Gastroesophageal sphincter (tissue), 4 donors: ENCODE data around the gene RXFP1. TPM values are rescaled to one million over a fixed set of nuclear protein-coding genes. Genes with fewer than 3 reads are reported as not detected.

Experiments
- ATAC-seq: fragments of 150-250 bp; one replicate; pipeline ENCODE4 v1.9.1; 2016; ENCODE audit warnings: mild to moderate bottlenecking, moderate library complexity
- H3K27ac ChIP-seq, 4 donors: fragments of 200-600 bp; sonication (generic) in 3 of 4; 1 replicate in 3 of 4; 2 replicates in 1 of 4; pipeline ENCODE4 v1.5.1; 2016 to 2019
- H3K27me3 ChIP-seq: fragments of 200-600 bp; sonication (generic); one replicate; pipeline ENCODE4 v1.5.1; 2019
- H3K36me3 ChIP-seq, 2 donors: fragments of 200-600 bp; sonication (generic); one replicate each; pipeline ENCODE4 v1.5.1; 2019; ENCODE audit warnings: control low read depth in 1 of 2
- H3K4me1 ChIP-seq, 3 donors: fragments of 200-600 bp; sonication (generic); 1 replicate in 2 of 3; 2 replicates in 1 of 3; pipeline ENCODE4 v1.5.1; 2016 to 2019; ENCODE audit warnings: control low read depth in 2 of 3
- H3K4me3 ChIP-seq, 2 donors: fragments of 200-600 bp; sonication (generic); one replicate each; pipeline ENCODE4 v1.5.1; 2019; ENCODE audit warnings: mild to moderate bottlenecking in 1 of 2, moderate library complexity in 1 of 2
- H3K9me3 ChIP-seq, 3 donors: fragments of 200-600 bp; sonication (generic); one replicate each; pipeline ENCODE4 v1.5.1; 2017 to 2019; ENCODE audit warnings: control low read depth in 2 of 3
- EP300 ChIP-seq: sonication (generic); formaldehyde crosslinking; IDR thresholded peaks from one replicate; pipeline ENCODE4 v1.6.1; 2017; ENCODE audit warnings: antibody characterized with exemption, mild to moderate bottlenecking
- POLR2A ChIP-seq, 2 donors: fragments of 450-650 bp; IDR thresholded peaks; one replicate each; pipeline ENCODE4 v1.6.1; 2017; ENCODE audit warnings: antibody characterized with exemption in 2 of 2, mild to moderate bottlenecking in 2 of 2, moderate library complexity in 1 of 2
- POLR2AphosphoS5 ChIP-seq: sonication (generic); formaldehyde crosslinking; IDR thresholded peaks from one replicate; pipeline ENCODE4 v1.6.1; 2017; ENCODE audit warnings: antibody characterized with exemption
- WGBS, 2 donors: methylation state at CpG; one replicate each; pipeline ENCODE4 v1.1.5; 2018; ENCODE audit warnings: low coverage in 1 of 2; 5-methylcytosine and 5-hydroxymethylcytosine counted together
- total RNA-seq, 4 donors: library from RNA; depleted of rRNA; stranded (reverse); fragments of >200 nt; gene quantifications; one replicate each; pipeline ENCODE4 v1.1.0, GENCODE V29; 2016
- TF ChIP-seq, protein P1 (sequence below), 4 experiments: fragments of 200-600 bp in 2 of 4; fragments of 450-650 bp in 2 of 4; sonication (generic) in 1 of 4; IDR thresholded peaks; one replicate each; pipeline ENCODE4 v1.5.1; 2017 to 2019; ENCODE audit warnings: antibody characterized with exemption in 4 of 4, mild to moderate bottlenecking in 2 of 4, moderate library complexity in 2 of 4

The RXFP1 gene
- total RNA-seq, 4 donors from 2014 or later, result not detected

DNA sequence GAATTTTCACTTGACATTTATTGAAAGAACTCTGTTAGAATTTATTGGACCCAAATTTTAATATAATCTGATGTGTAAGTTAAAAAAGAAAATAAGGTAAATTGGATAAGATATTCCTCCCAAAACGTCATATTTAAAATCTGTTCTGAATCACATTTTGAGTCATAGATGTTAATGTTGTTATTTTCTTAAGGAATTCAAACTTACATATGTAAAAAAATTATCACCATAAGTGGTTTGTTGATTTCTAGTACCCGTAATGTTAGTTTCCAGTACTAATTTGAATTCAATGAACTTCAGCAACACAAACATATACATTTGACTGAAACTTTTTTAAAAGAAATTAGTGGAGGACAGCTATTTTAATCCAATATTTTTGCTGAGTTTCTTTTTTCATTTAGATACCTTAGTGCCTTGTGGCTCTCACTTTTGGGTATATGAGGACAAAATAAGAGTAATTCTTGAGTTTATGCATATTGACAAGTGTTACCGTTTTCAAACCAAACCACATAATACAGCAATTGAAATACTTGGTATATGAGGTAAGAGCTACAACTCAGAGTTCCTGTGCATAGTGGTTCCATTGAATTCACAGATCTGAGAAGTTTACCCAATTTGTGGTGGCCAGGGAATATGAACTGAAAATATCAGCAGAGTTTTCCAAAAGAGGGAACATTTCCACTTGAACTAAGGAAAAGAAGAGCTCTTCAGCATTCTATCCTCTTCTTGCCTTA is 78.2 kb downstream of the RXFP1 start:
- TF ChIP-seq EP300 (no peak), POLR2A (IDR thresholded peaks at IDR 0.05) (no peak), POLR2AphosphoS5 (no peak)
- TF ChIP-seq, protein P1, sequence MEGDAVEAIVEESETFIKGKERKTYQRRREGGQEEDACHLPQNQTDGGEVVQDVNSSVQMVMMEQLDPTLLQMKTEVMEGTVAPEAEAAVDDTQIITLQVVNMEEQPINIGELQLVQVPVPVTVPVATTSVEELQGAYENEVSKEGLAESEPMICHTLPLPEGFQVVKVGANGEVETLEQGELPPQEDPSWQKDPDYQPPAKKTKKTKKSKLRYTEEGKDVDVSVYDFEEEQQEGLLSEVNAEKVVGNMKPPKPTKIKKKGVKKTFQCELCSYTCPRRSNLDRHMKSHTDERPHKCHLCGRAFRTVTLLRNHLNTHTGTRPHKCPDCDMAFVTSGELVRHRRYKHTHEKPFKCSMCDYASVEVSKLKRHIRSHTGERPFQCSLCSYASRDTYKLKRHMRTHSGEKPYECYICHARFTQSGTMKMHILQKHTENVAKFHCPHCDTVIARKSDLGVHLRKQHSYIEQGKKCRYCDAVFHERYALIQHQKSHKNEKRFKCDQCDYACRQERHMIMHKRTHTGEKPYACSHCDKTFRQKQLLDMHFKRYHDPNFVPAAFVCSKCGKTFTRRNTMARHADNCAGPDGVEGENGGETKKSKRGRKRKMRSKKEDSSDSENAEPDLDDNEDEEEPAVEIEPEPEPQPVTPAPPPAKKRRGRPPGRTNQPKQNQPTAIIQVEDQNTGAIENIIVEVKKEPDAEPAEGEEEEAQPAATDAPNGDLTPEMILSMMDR (IDR thresholded peaks at IDR 0.05), result no peak
- H3K36me3 ChIP-seq, result no peaks in the 10 kb centered on the region
- WGBS, 2 donors, result 75 to 80% methylated on average over 3 of the region's 3 CpGs
- no peak overlapping the region for H3K27ac ChIP-seq
- no peaks in the 10 kb centered on the region for H3K4me1 ChIP-seq
- peaks cover 5% of the 10 kb centered on the region for H3K27me3 ChIP-seq
- no peaks in the 10 kb centered on the region for H3K9me3 ChIP-seq
- no peak overlapping the region for H3K4me3 ChIP-seq
- no peak for ATAC-seq

DNA sequence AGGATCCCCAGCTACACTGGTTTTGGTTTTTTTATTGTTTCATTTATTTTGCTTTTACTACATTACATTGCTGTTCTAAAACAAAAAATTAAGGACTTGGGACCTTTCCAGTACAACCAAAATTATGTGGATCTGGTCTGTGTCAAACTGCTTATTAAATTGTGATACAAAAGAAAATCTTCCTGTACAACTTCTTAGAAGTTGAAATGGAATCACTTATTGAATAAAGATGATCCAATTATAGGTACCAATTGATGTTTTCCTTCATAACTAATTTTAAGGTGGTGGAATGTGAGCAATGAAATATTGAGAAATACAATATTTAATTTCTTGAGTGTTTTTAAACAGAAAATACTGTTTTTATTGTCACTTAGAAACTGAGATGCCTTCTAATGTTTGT is 82.7 kb downstream of the RXFP1 start:
- Histone ChIP-seq H3K27me3 (no peaks in the 10 kb centered on the region), H3K4me1 (no peaks in the 10 kb centered on the region), H3K27ac (no peak overlapping the region), H3K9me3 (no peaks in the 10 kb centered on the region), H3K4me3 (no peak overlapping the region), H3K36me3 (no peaks in the 10 kb centered on the region)
- TF ChIP-seq POLR2AphosphoS5 (no peak), POLR2A (IDR thresholded peaks at IDR 0.05) (no peak), EP300 (no peak)
- TF ChIP-seq, protein P1 (IDR thresholded peaks at IDR 0.05), result no peak
- ATAC-seq, result no peak

DNA sequence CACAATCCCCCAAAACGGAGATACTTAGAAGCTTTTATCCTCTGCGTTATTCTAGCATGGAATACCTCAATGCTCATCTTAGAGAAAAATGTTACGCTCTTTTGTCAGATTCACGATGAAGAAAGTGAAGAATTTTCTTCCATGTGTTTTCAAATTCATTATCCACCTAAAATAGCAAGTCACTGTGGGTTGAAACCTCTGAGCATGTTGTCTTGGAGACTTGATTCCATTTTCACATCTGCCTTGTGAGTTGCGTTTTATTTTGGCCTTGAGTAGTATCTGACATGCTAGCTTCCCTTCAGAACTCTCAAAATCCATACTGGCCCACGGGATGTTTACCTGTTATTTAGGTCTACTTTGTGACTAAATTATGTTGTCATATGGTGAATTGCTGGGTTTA is 83.7 kb downstream of the RXFP1 start:
- Histone ChIP-seq H3K27me3 (no peaks in the 10 kb centered on the region), H3K9me3 (no peaks in the 10 kb centered on the region), H3K4me3 (no peak overlapping the region), H3K4me1 (no peaks in the 10 kb centered on the region), H3K36me3 (no peaks in the 10 kb centered on the region), H3K27ac (no peak overlapping the region)
- TF ChIP-seq POLR2AphosphoS5, result no peak
- TF ChIP-seq POLR2A (IDR thresholded peaks at IDR 0.05), result no peak
- no peak for TF ChIP-seq EP300
- TF ChIP-seq, protein P1 (IDR thresholded peaks at IDR 0.05), result no peak
- 71 to 83% methylated on average over 6 of the region's 6 CpGs for WGBS, 2 donors
- no peak for ATAC-seq

DNA sequence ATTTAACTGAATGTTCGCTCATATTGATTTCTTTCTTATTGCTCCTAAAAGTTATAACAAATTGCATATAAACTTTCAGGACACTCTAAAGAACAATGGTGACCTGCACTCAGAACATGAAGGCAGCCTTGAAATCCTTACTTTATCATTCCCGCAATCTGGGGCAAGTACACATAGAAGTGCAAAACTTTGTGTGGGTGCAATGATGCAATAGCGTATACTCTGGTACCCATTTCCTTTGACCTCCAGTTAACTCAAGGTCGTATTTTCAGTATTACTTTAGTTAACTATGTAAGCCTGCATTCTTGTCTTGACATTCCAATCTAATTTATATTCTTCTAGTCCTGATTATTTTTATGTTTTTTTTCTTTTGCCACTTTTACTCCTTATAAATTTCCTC is 85.3 kb downstream of the RXFP1 start:
- 81 to 87% methylated on average over 4 of the region's 4 CpGs for WGBS, 2 donors
- TF ChIP-seq POLR2AphosphoS5, result no peak
- TF ChIP-seq, protein P1 (IDR thresholded peaks at IDR 0.05), result no peak
- TF ChIP-seq POLR2A (IDR thresholded peaks at IDR 0.05), result no peak
- TF ChIP-seq EP300, result no peak
- no peaks in the 10 kb centered on the region for H3K9me3 ChIP-seq

DNA sequence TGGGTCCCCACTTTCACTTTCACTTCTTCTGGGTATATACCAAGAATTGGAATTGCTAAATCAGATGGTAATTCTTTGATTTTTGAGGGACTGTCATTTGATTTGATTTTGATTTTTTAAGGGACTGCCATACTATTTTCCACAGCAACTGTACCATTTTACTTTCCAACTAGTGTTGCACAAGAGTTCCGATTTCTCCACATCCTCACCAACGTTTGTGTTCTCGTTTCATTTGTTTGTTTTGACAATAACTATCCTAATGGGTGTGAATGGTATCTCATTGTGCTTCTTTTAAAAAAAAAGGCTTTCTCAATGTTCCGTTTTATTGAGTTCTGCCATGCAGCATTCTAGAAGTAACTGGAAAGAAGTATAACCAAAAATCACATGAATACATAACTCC is 87.4 kb downstream of the RXFP1 start:
- ATAC-seq, result no peak
- Histone ChIP-seq H3K36me3 (no peaks in the 10 kb centered on the region), H3K4me1 (no peaks in the 10 kb centered on the region), H3K9me3 (peaks cover 0 to 8% (median 0%) of the 10 kb centered on the region in 3 donors), H3K27ac (no peak overlapping the region), H3K27me3 (no peaks in the 10 kb centered on the region), H3K4me3 (no peak overlapping the region)
- TF ChIP-seq POLR2AphosphoS5 (no peak), EP300 (no peak), POLR2A (IDR thresholded peaks at IDR 0.05) (no peak)
- TF ChIP-seq, protein P1 (IDR thresholded peaks at IDR 0.05), result no peak
- 85 to 96% methylated on average over 4 of the region's 4 CpGs for WGBS, 2 donors

More for the DNA sequence above, 85.3 kb downstream of the RXFP1 start:
- ATAC-seq, result no peak
- Histone ChIP-seq H3K4me3 (no peak overlapping the region), H3K27me3 (no peaks in the 10 kb centered on the region), H3K27ac (no peak overlapping the region), H3K36me3 (no peaks in the 10 kb centered on the region), H3K4me1 (no peaks in the 10 kb centered on the region)
